Measurements from ENCODE around the gene IPMK. TPM values are rescaled to one million over a fixed set of nuclear protein-coding genes. Genes with fewer than 3 reads are reported as not detected.
A peak's percentile ranks its signal among the peaks of the same experiment; 100 is the strongest.

The IPMK gene
- total RNA-seq, 1 donor from 2014 or later, result 6.8 TPM

DNA sequence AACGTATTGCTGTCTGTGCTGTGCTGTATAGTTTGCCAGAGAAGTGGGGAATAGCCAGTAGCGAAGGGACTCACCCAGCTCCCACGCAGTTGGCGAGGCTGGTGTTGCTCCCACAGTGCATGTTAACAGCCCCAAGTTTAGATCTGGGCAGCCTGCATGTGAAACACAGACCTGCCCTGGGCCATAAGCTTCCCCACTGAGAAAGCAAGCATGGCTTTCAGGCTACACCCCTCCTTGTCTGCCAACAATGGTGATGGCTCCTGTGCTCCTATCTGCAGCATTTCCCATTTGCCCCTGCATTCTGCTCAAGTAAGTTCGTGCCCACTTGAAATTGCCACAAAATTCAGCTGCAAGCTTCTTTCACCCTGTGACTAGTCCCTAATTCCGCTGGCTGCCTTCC, 57.5 kb downstream of the IPMK start:
- TF ChIP-seq CTCF (conservative IDR thresholded peaks at IDR 0.05), result no peak
- no peak overlapping the region for H3K27ac Mint-ChIP-seq

DNA sequence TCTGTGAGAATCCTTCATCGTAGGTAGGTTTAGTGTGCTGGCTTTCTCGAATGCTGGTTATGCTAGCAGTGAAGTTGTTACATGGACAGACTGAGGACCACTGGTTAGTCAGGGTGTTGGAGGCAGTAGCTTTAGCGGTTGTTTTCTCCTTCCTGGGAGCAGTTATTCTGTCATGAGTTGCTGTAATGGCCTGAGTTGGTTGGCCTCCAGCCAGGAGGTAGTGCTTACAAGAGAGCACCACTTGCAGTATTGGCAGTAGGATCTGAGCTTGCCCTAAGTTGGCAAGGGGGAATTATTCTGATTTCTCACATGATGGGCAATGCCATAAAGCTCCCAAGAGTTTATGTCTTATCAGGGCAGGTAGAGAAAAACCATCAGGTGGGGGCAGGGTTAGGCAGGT, 58.0 kb downstream of the IPMK start:
- H3K9me3 Mint-ChIP-seq, result no peaks in the 10 kb centered on the region
- H3K27ac Mint-ChIP-seq, result no peak overlapping the region
- H3K36me3 Mint-ChIP-seq, result peaks cover 45% of the 10 kb centered on the region
- H3K27me3 Mint-ChIP-seq, result no peaks in the 10 kb centered on the region
- no peak for DNase-seq (ENCODE audit: extremely low spot score, unreplicated experiment)
- no peaks in the 10 kb centered on the region for H3K4me1 Mint-ChIP-seq (ENCODE audit: unreplicated experiment)
- no peak for TF ChIP-seq CTCF (conservative IDR thresholded peaks at IDR 0.05)
- H3K4me3 Mint-ChIP-seq, result no peak overlapping the region

More for the DNA sequence above, 57.5 kb downstream of the IPMK start:
- no peak for DNase-seq (ENCODE audit: extremely low spot score, unreplicated experiment)
- Mint-ChIP-seq H3K27me3 (no peaks in the 10 kb centered on the region), H3K4me1 (ENCODE audit: unreplicated experiment) (no peaks in the 10 kb centered on the region), H3K4me3 (no peak overlapping the region), H3K36me3 (peaks cover 47% of the 10 kb centered on the region), H3K9me3 (no peaks in the 10 kb centered on the region)

DNA sequence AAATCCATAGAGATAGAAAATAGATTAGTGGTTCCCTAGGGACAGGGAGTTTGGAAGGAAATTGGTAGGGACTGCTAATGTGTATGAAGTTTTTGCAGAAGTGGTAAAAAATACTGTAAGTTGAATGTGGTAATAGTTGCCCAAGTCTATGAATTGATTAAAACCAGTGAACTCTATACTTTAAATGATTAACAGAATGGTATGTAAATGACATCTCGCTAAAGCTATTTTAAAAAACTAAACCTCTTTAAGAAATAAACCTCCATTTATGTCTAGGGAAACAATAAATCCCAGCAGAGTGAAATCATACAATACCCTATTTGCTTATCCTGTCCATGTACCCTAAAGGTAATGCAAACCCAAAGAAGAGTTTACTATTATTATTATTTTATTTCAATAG, 61.4 kb downstream of the IPMK start:
- H3K9me3 Mint-ChIP-seq, result no peaks in the 10 kb centered on the region
- no peak for DNase-seq (ENCODE audit: extremely low spot score, unreplicated experiment)
- peaks cover 38% of the 10 kb centered on the region for H3K36me3 Mint-ChIP-seq
- no peaks in the 10 kb centered on the region for H3K4me1 Mint-ChIP-seq (ENCODE audit: unreplicated experiment)
- no peak for TF ChIP-seq CTCF (conservative IDR thresholded peaks at IDR 0.05)
- H3K27me3 Mint-ChIP-seq, result no peaks in the 10 kb centered on the region
- H3K27ac Mint-ChIP-seq, result no peak overlapping the region
- no peak overlapping the region for H3K4me3 Mint-ChIP-seq

- no peak for TF ChIP-seq CTCF (conservative IDR thresholded peaks at IDR 0.05)
- no peak for DNase-seq (ENCODE audit: extremely low spot score, unreplicated experiment)
- H3K36me3 Mint-ChIP-seq, result peaks cover 14% of the 10 kb centered on the region
- H3K4me1 Mint-ChIP-seq (ENCODE audit: unreplicated experiment), result no peaks in the 10 kb centered on the region
- no peaks in the 10 kb centered on the region for H3K27me3 Mint-ChIP-seq
- no peaks in the 10 kb centered on the region for H3K9me3 Mint-ChIP-seq
- no peak overlapping the region for H3K4me3 Mint-ChIP-seq
- H3K27ac Mint-ChIP-seq, result no peak overlapping the region
These were observed 66.0 kb downstream of the IPMK start for GRCh38 chr10:58201704-58202103.

- Mint-ChIP-seq H3K4me1 (ENCODE audit: unreplicated experiment) (peaks cover 7% of the 10 kb centered on the region), H3K27ac (peak overlapping the region; percentile 26), H3K27me3 (no peaks in the 10 kb centered on the region), H3K36me3 (no peaks in the 10 kb centered on the region), H3K4me3 (peak overlapping the region; percentile 33), H3K9me3 (no peaks in the 10 kb centered on the region)
- no peak for TF ChIP-seq CTCF (conservative IDR thresholded peaks at IDR 0.05)
- no peak for DNase-seq (ENCODE audit: extremely low spot score, unreplicated experiment)
These were observed 78.4 kb downstream of the IPMK start for GRCh38 chr10:58189269-58189668.

DNA sequence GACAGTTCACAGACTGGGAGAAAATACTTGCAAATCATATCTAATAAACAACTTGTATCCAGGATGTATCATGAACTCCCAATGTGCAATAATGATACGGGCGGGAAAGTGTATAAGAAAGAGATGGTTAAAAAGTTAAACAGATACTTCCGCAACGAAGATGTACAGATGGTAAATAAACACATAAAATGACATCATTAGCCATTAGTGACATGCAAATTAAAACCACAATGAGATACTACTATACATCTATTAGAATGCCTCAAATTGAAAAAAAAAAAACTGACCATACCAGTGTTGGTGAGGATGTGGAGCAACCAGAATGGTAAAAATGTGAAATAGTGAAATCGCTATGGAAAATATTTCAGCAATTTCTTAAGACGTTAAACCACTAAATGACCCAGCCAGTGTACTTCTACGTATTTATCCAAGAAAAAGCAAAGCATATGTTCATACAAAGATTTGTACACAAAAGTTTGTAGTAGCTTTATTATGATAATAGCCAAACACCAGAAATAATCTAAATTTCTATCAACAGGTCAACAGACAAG, 83.5 kb downstream of the IPMK start:
- Mint-ChIP-seq H3K27ac (no peak overlapping the region), H3K27me3 (no peaks in the 10 kb centered on the region), H3K36me3 (no peaks in the 10 kb centered on the region), H3K9me3 (no peaks in the 10 kb centered on the region), H3K4me1 (ENCODE audit: unreplicated experiment) (peaks cover 3% of the 10 kb centered on the region), H3K4me3 (no peak overlapping the region)
- TF ChIP-seq CTCF (conservative IDR thresholded peaks at IDR 0.05), result no peak
- no peak for DNase-seq (ENCODE audit: extremely low spot score, unreplicated experiment)

Measured in type B pancreatic cell (in vitro differentiated cells).